NCI-H2081 treated with DMSO at 0.1 percent for 48 hours (cell line): Measurements from ENCODE around the gene DUXB.

ENCODE experiments used
- DNase-seq: peaks from one replicate; lab custom pipeline; 2025; lab: John Stamatoyannopoulos, UW

DUXB gene

GRCh38 chr16:75701361-75701760, at the start of gene DUXB:
Gene DUXB, minus strand, starts transcription at chr16:75701461. Its CDS starts 43 bp downstream, at chr16:75701418.
- DNase-seq: no peak

GRCh38 chr16:75750528-75750927, 49.3 kb upstream of the DUXB start:
- DNase-seq: no peak

GRCh38 chr16:75746359-75746758, 45.1 kb upstream of the DUXB start:
- DNase-seq: no peak

GRCh38 chr16:75745823-75746222, 44.6 kb upstream of the DUXB start:
- no peak for DNase-seq

- no peak for DNase-seq
Observed at GRCh38 chr16:75745242-75745641, 44.0 kb upstream of the DUXB start.

- no peak for DNase-seq
Observed at GRCh38 chr16:75742424-75743047, 41.3 kb upstream of the DUXB start.

GRCh38 chr16:75733305-75734211, 32.3 kb upstream of the DUXB start:
- DNase-seq: no peak

GRCh38 chr16:75732871-75733270, 31.6 kb upstream of the DUXB start:
- no peak for DNase-seq

- no peak for DNase-seq
Observed at GRCh38 chr16:75727221-75727620, 26.0 kb upstream of the DUXB start.

GRCh38 chr16:75726390-75726789, 25.1 kb upstream of the DUXB start, which contains the start of gene CPHXL:
Gene CPHXL, minus strand, starts transcription at chr16:75726490. Its CDS starts 48 bp downstream, at chr16:75726442.
- DNase-seq: no peak

- DNase-seq: no peak
Observed at GRCh38 chr16:75718452-75718851, 17.2 kb upstream of the DUXB start.

- DNase-seq: no peak
Observed at GRCh38 chr16:75714661-75715060, 13.4 kb upstream of the DUXB start.

- DNase-seq: no peak
Observed at GRCh38 chr16:75710344-75710743, 9.1 kb upstream of the DUXB start.

- DNase-seq: no peak
Observed at GRCh38 chr16:75703306-75703705, 2.0 kb upstream of the DUXB start.

- DNase-seq: no peak
Observed at GRCh38 chr16:75702242-75702641, 981 bp upstream of the DUXB start.

- no peak for DNase-seq
Observed at GRCh38 chr16:75697571-75697970, 3.7 kb downstream of the DUXB start.

- no peak for DNase-seq
Observed at GRCh38 chr16:75695708-75696107, 5.6 kb downstream of the DUXB start.

GRCh38 chr16:75687361-75687760, 13.9 kb downstream of the DUXB start:
- no peak for DNase-seq

GRCh38 chr16:75682308-75682707, 19.0 kb downstream of the DUXB start:
- no peak for DNase-seq

GRCh38 chr16:75679366-75679765, 21.9 kb downstream of the DUXB start:
- DNase-seq: no peak

- no peak for DNase-seq
Observed at GRCh38 chr16:75676909-75677308, 24.4 kb downstream of the DUXB start, which contains the start of gene CPHXL2. Gene CPHXL2, minus strand, starts transcription at chr16:75677009. Its CDS starts 10 bp downstream, at chr16:75676999.

- DNase-seq: no peak
Observed at GRCh38 chr16:75667503-75667902, 33.8 kb downstream of the DUXB start.

GRCh38 chr16:75660726-75661302, 40.4 kb downstream of the DUXB start:
- DNase-seq: no peak
